Keratinocyte (primary cell): Measurements from ENCODE around the gene BOD1L1. TPM values are rescaled to one million over a fixed set of nuclear protein-coding genes. Genes with fewer than 3 reads are reported as not detected.

Source experiments
- DNase-seq: peaks from one replicate; pipeline ENCODE4 v3.0.0-alpha.2; 2011; ENCODE audit warnings: low read depth, missing footprints, low spot score
- FAIRE-seq: peaks from 2 replicates; lab custom pipeline; 2011; peaks lifted over from hg19 to GRCh38; lab: Jason Lieb, UNC
- H2AFZ ChIP-seq: 2 replicates; pipeline ENCODE4 v1.6.0; 2012; ENCODE audit warnings: low read length, control low read depth, inconsistent platforms; ENCODE audit not compliant: control insufficient read depth
- H3K27ac ChIP-seq: 2 replicates; pipeline ENCODE4 v1.5.1; 2011; ENCODE audit warnings: low read length; ENCODE audit not compliant: control insufficient read depth, insufficient read depth
- H3K27me3 ChIP-seq: 3 replicates; pipeline ENCODE4 v1.6.0; 2011; ENCODE audit warnings: low read length; ENCODE audit not compliant: control insufficient read depth, insufficient read depth; ENCODE audit errors: extremely low read depth
- H3K36me3 ChIP-seq, 2 experiments: 2 replicates in 1 of 2; 3 replicates in 1 of 2; pipeline ENCODE4 v1.5.1; 2011; ENCODE audit warnings: low read length in 2 of 2, mild to moderate bottlenecking in 1 of 2; ENCODE audit not compliant: control insufficient read depth in 2 of 2, insufficient read depth in 2 of 2; ENCODE audit errors: extremely low read depth in 1 of 2
- H3K4me1 ChIP-seq: 3 replicates; pipeline ENCODE4 v1.5.1; 2011; ENCODE audit warnings: low read length; ENCODE audit not compliant: control insufficient read depth, insufficient read depth; ENCODE audit errors: extremely low read depth
- H3K4me2 ChIP-seq: 3 replicates; pipeline ENCODE4 v1.6.0; 2011; ENCODE audit warnings: low read depth, low read length; ENCODE audit not compliant: control insufficient read depth, insufficient read depth; ENCODE audit errors: extremely low read depth
- H3K4me3 ChIP-seq, 3 experiments: fragments of 200-600 bp in 1 of 3; sonication (generic) in 1 of 3; 2 replicates in 2 of 3; 3 replicates in 1 of 3; pipeline ENCODE4 v1.5.1; 2011 to 2016; ENCODE audit warnings: low read length in 3 of 3, mild to moderate bottlenecking in 3 of 3, control low read depth in 2 of 3, inconsistent platforms in 1 of 3, low read depth in 1 of 3, mixed read lengths in 1 of 3, mixed run types in 1 of 3, moderate library complexity in 1 of 3; ENCODE audit not compliant: control insufficient read depth in 2 of 3, insufficient read depth in 2 of 3; ENCODE audit errors: extremely low read depth in 1 of 3
- H3K79me2 ChIP-seq: 2 replicates; pipeline ENCODE4 v1.6.0; 2012; ENCODE audit warnings: low read length; ENCODE audit not compliant: control insufficient read depth, insufficient read depth
- H3K9ac ChIP-seq: 3 replicates; pipeline ENCODE4 v1.6.0; 2011; ENCODE audit warnings: low read length; ENCODE audit not compliant: control insufficient read depth, insufficient read depth; ENCODE audit errors: extremely low read depth
- H3K9me1 ChIP-seq: 3 replicates; pipeline ENCODE4 v1.6.0; 2011; ENCODE audit warnings: low read length; ENCODE audit not compliant: control insufficient read depth, insufficient read depth; ENCODE audit errors: extremely low read depth
- H3K9me3 ChIP-seq: 2 replicates; pipeline ENCODE4 v1.5.1; 2012; ENCODE audit warnings: low read depth, low read length; ENCODE audit not compliant: control insufficient read depth
- H4K20me1 ChIP-seq: 3 replicates; pipeline ENCODE4 v1.6.0; 2011; ENCODE audit warnings: low read length; ENCODE audit not compliant: control insufficient read depth, insufficient read depth; ENCODE audit errors: extremely low read depth
- CTCF ChIP-seq, 3 experiments: IDR thresholded peaks in 1 of 3; conservative IDR thresholded peaks in 1 of 3; optimal IDR thresholded peaks in 1 of 3; 2 replicates in 2 of 3; 3 replicates in 1 of 3; pipeline versions ENCODE3 to v1.5.1; 2011; ENCODE audit warnings: low read length in 3 of 3, mild to moderate bottlenecking in 3 of 3, moderate library complexity in 2 of 3, control low read depth in 1 of 3, inconsistent platforms in 1 of 3; ENCODE audit not compliant: insufficient read depth in 2 of 3; ENCODE audit errors: extremely low read depth in 1 of 3
- EZH2 ChIP-seq: IDR thresholded peaks from one replicate; pipeline ENCODE4 v1.6.1; 2012; ENCODE audit warnings: inconsistent platforms, mild to moderate bottlenecking, low read length, moderate library complexity
- dilution Hi-C: fragments of 300-500 bp; cut with MboI; formaldehyde crosslinking; loops from one replicate; pipeline ENCODE4 v1.7.0; 2020; ENCODE audit warnings: low sequenced_read_pairs; ENCODE audit not compliant: extremely low pct_ligation_motif_present
- polyA plus RNA-seq, 5 experiments: library from polyadenylated mRNA; depleted of rRNA in 3 of 5; stranded (reverse) in 3 of 5; stranded (forward) in 1 of 5; unstranded in 1 of 5; fragments of >200 nt; gene quantifications; 1 replicate in 1 of 5; 2 replicates in 3 of 5; 3 replicates in 1 of 5; pipeline versions ENCODE4 v1.2.1 to v1.2.3, GENCODE V29; 2011 to 2012; ENCODE audit warnings: missing spikeins in 2 of 5, low read depth in 1 of 5, low replicate concordance in 1 of 5

BOD1L1 gene
- polyA plus RNA-seq, 1 donor (not counting 4 experiments of a cell fraction or from before 2014, with no cell fraction given): 20.6 TPM

DNA sequence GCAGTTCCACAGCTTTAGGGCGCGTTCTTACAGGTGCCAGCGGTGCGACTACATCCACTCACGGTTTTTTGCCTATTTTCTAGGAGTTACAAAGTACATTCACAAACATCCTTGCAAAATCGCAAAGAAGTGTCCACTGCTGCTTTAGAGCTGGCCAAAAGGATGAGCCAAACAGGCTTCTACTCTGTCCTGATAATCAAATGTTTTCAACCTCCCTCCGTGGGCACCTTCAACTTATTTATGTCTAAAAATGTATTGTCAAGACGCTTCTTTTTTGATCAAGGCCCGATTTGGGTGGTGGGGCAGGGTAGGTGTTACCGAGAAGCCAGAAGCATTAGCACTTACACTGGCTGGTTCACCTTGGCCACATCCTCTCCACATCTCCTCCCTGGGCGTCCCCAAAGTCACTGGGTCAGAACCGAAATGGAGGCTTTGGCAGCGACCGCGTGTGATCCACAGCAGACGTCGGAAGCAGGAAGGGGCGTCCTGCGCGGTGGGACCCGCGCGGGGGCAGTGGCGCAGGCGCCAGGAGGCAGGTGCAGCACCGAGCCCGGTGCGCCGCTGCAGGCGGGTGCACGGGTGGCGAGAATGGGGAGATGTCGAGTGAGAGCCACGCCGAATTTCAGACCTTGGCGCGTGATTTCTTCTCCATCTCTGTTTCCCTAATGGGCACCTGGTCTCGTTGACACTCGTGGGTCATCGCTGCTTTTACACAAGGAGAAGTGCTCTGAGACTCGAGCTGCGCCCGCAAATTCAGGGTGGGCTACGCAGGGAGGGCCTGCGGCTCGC, 100.1 kb downstream of the BOD1L1 start:
- Histone ChIP-seq H2AFZ (no peak overlapping the region), H3K4me1 (peaks cover 3% of the 10 kb centered on the region), H3K27ac (no peak overlapping the region), H3K36me3 (no peaks in the 10 kb centered on the region), H3K9me1 (no peaks in the 10 kb centered on the region), H4K20me1 (no peaks in the 10 kb centered on the region), H3K4me2 (no peak overlapping the region), H3K79me2 (no peaks in the 10 kb centered on the region), H3K9me3 (peaks cover 11% of the 10 kb centered on the region), H3K4me3 (no peak overlapping the region), H3K27me3 (peaks cover 99% of the 10 kb centered on the region), H3K9ac (no peak overlapping the region)
- dilution Hi-C loops: no loop called here
- no peak for FAIRE-seq
- DNase-seq: no peak
- TF ChIP-seq EZH2 (peak; percentile 88), CTCF (optimal IDR thresholded peaks at IDR 0.05 in 1 of 3, IDR thresholded peaks at IDR 0.05 in 1 of 3, conservative IDR thresholded peaks at IDR 0.05 in 1 of 3; ENCODE audit: extremely low read depth in 1 of 3, insufficient read depth in 2 of 3, low read length in 3 of 3) (no peak)

DNA sequence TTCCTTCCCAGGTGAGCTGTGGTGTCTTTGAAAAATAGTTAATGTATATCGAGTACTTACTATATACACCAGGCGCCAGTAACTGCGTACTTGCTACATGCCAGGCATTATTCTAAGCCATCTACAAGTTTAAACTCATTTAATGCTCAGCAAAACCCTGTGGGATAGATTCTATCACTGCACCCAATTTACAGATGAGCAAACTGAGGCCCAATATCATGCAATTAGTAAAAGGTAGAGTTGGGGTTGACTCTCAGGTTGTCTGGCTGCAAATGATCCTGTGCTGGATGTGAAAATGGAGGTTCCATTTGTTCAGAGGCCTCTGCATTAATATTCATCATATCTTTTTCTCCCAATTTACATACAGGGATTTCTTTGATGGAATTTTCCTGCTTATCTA, 100.9 kb downstream of the BOD1L1 start:
- DNase-seq (no peak), FAIRE-seq (no peak)
- H2AFZ ChIP-seq: no peak overlapping the region
- H3K4me2 ChIP-seq: no peak overlapping the region
- H3K27me3 ChIP-seq: peaks cover 99% of the 10 kb centered on the region
- H3K4me1 ChIP-seq: peaks cover 3% of the 10 kb centered on the region
- no peaks in the 10 kb centered on the region for H3K79me2 ChIP-seq
- no peak overlapping the region for H3K27ac ChIP-seq
- no peaks in the 10 kb centered on the region for H3K36me3 ChIP-seq
- no peaks in the 10 kb centered on the region for H4K20me1 ChIP-seq
- H3K4me3 ChIP-seq: no peak overlapping the region
- no peaks in the 10 kb centered on the region for H3K9me1 ChIP-seq
- no peak overlapping the region for H3K9ac ChIP-seq
- dilution Hi-C loops: no loop called here
- H3K9me3 ChIP-seq: peaks cover 11% of the 10 kb centered on the region
- TF ChIP-seq CTCF (optimal IDR thresholded peaks at IDR 0.05 in 1 of 3, IDR thresholded peaks at IDR 0.05 in 1 of 3, conservative IDR thresholded peaks at IDR 0.05 in 1 of 3; ENCODE audit: extremely low read depth in 1 of 3, insufficient read depth in 2 of 3, low read length in 3 of 3): no peak
- no peak for TF ChIP-seq EZH2
